A204.1 (cell line): ENCODE data around the gene GSK3B.
A peak's percentile ranks its signal among the peaks of the same experiment; 100 is the strongest.
"Not testable (repeated sequence)": the region's sequence is repeated elsewhere in the genome, so short reads cannot be mapped to it uniquely, and the experiment has no call there.

Experiments
- FAIRE-seq: peaks from 2 replicates; lab custom pipeline; 2012; peaks lifted over from hg19 to GRCh38; lab: Jason Lieb, UNC

GSK3B gene

DNA sequence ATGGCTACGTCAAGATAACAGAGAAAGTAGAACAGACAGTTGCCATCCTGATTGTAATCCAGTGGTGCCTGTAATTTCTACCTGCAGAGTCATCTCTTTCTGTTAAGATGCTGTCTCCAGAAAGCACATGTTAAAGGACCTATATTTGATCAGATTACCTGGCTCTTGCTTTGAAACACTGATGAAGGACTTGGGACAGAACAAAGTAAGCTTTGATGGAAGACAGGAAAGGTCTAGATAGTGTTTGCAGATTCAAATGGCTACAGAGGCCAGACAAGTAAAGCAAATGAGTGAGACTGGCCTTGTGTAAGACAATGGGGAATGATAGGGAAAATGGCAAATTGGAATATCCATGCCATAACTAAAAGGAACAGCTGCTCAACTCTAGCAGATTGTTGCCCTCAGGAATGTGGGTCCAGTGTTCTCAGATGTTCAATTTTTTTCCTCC is 1.8 kb upstream of the GSK3B start:
- FAIRE-seq: no peak

DNA sequence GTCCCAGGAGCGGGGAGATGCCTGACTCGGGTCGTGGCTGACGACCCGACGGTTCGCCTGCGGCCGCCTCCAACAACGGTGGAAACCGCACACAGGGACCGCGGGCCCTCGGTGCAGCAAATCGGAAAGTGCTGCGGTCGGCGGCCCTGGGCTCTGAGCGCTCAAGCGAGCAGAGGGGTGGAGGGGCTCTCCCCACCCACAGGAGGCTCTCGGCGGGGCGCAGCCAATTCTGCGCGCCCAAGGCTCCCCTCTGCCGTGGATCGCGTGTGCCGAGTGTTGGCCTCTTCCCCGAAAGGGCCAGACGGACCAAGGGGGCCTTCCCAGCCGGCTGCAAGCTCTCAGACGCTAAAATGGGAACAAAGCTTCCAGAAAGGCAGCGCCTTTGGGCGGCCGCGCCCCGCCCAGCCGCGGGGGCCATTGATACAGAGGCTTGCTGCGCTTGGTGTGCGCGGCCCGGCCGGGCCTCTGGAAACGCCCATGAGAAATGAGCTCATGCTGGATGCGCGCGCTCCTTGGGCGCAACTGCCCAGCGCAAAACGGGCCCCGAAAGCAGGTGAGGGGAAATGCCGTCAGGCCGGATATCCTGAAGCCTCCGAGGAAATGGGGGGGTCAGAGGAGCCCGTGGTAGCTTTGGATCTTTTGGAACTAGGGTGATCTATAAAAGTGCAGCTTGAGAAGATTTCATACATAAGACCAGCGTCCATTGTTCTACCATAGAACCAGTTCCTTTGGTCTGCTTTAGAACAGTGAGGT is 1.2 kb upstream of the GSK3B start:
- FAIRE-seq: peak; percentile 74

DNA sequence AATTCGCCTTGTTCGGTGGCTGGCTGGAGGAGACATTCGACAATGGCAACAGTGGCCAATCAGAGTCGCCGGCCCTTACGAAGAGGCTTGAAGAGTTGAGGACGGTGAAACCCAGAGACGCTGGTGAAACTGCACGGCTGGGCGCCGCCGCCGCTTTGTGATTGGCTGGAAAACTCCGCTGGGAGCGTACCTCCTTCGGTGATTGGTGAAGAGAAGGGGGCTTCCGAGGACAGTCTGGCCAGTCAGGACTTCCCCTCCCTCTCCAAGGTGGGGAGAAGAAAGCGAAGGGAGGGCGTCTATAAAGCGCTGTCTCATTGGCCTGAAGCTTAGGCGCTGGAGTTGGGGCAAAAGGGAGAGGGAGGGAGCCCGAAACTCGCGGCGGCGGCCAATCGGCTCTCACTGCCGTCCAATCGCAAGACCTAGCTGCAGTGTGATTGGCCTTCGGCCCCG is 554 bp upstream of the GSK3B start:
- peak; percentile 100 for FAIRE-seq

DNA sequence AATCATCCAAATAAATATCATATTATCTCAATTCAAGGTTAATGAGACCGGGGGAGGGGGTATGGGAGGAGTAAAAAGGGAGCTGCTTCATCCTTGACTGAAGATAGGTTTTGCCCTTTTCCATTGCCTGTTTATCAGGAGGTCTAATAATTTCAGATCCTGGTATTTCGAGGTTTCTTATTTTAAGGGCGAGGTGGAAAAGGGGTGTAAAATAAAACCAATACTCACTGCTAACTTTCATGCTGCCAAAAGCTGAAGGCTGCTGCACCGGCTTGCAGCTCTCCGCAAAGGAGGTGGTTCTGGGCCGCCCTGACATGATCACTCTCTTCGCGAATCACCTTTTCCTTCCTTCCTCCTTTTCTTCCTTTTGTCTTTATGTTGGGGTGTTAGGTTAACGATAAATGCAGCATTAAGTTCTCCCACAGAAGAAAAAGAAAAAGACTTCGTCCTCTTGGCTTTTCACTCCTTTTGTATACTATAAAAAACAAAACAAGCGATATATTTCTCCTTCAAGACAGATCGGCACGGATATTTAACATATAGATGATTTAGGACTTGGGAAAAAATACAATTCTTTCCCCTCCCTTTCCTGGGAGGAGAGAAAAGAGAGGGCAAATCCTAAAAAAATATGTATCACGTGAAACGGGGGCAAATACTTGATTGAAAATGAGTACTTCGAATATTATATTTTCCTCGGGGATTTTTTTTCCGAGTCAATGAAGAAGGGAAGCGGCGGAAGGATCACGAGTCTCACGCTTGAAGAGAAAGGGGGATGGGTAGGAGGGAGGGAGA is 932 bp downstream of the GSK3B start:
- FAIRE-seq: no peak

DNA sequence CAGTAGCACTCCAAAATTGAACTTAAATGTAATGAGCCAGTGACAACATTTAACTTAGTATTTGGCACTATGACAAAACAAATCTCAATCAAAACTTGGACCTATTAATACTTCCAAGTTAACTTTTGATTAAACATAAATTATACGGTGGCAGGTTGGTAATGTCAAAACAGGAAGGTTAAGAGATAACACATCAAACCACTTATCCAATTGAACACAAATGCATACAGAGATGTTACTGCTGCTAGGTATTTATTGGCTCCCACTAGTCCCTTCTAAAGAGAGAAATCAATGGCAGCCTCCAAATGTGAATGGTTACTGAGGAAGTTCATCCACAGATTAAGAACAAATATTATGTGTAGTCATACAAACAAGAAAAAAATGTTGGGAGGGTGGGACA is 1.8 kb downstream of the GSK3B start:
- no peak for FAIRE-seq

DNA sequence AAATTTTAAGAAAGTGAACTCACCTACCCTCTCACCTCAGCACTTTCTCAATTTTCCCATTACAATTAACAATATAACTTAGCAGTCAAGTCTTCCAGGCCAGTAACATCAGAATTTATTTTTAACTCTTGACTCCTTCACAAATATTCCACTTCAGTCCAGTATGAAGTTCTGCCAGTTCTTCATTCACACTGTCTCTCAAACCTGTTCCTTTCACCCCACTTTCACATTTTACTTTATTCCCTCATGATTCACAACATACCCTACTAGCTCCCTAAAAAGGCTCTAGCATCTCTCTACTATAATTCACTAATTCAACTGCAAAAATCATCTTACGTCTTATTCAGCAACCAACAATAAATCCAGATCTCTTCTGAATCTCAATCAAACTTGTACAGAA is 3.8 kb downstream of the GSK3B start:
- FAIRE-seq: no peak

DNA sequence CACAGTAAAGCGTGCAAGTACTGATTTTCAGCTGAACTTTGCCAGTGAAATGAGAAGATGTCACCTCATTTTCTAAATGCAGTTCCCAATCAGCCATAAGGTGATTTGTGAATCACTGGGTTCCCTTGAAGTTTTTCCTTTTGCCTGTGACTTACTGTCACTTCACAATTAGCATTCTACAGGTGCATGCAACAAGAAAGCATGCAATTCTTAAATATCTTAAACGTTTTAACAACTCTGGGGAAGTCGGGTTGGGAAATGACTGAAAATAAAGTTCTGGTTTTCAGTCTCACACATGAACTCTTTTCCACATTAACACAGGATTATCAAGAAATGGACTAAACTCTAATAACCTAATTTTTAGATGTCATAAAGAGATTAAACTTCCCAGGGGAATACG is 5.2 kb downstream of the GSK3B start:
- no peak for FAIRE-seq

DNA sequence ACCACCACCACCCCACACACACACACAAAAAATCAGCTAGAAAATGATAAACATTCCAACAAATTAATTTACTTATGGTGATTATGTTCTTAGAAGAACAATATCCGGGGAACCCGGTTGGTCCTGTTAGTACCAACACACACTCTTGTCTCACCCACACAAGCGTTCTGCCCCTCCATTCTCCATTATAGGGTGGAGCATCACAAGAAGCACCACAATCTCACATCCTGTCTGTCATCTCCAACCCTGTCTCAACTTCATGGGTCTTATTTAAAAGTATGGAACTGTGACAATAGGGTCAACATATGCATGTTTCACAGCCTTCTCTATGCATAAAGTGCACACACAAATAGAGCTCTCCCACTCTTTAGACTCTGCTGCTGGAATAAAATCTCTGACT is 5.6 kb downstream of the GSK3B start:
- no peak for FAIRE-seq

DNA sequence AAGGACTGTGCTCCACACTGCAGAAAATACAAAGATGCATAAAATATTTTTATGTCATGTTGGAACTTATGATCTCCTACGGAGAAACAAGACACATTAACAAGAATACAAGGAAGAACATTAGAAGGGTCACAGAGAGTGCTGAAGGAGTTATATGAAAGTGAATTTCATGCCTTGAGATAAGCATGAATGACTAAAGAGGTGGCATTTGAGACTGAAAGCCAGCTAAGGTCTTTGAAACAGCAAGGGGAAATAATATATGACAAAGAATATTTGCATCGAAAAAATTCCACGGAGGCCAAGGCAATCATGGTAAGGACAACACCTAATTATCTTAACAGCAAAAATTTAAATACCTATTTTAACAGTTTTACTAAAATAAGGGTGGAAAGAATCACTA is 12.5 kb downstream of the GSK3B start:
- FAIRE-seq: no peak

DNA sequence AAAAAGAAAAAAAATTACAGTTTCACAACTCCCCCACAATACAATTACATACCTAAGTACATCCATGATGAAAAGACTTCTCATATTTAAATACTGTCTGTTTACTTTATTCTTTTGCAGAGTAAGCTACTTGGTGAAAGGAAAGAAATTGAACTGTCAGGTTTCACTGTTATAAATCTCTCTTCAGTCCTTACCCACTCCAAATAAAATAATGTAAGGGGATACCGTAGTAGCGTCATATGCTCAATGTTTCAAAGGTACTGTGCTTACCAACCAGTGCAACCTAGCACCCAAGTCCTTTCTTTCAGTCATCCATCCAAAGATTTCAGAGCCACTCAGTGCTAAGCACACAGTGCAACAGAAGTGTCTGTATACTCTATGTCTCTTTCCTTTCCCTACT is 13.4 kb downstream of the GSK3B start:
- no peak for FAIRE-seq

DNA sequence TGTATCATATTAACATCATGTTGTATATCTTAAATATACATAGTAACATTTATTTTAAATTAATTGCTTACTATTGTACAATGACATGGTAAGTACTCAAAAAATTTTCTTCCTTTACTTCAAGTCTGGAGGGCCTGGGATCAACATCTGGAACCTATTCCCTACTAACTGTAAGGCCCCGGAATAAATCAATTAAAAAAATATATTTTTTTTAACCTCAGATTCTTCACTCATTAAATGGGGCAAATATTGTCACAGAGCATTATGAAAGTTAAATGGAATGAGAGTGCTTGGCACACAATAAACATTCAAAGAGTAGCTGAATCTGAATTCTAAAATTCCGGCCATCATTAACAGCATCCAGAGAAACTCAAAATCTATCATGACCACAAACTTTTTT is 16.5 kb downstream of the GSK3B start:
- no peak for FAIRE-seq

DNA sequence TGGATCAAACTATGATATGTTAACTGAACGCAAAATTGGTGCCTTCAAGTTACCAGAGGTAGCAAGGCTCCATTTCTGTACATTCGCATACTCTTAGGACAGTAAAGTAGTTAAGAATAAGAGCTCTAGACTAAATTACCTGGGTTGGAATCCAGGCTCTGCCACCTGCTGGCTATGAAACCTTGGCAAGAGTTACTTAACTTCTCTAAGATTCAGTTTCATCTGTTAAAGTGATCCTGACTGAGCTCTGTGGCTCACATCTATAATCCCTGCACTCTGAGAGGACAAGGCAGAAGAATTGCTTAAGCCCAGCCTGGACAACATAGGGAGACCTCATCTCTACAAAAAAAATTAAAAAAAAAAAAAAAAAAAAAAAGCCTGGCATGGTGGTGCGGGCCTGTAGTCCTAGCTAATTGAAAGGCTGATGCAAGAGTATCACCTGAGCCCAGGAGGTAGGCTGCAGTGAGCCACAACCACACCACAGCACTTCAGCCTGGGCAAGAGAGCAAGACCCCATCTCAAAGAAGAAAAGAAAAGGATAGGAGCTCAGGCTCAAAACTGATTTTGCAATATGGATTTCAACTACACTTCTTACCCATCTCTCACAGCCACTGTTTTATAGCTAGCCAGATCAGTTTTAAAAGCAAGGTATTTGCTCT is 21.3 kb downstream of the GSK3B start:
- FAIRE-seq: no peak

DNA sequence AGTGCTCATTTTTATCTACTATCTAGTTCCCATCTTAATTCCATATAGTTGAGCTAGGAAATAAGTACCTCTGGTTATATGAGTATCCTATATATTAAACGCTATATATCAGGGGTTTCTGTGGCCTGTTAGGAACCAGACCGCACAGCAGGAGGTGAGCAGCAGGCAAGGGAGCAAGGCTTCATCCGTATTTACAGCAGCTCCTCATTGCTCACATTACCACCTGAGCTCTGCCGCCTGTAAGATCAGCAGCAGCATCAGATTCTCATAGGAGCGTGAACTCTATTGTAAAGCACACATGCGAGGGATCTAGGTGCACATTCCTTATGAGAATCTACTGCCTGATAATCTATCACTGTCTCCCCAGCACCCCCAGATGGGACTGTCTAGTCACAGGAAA is 23.0 kb downstream of the GSK3B start:
- FAIRE-seq: no peak

DNA sequence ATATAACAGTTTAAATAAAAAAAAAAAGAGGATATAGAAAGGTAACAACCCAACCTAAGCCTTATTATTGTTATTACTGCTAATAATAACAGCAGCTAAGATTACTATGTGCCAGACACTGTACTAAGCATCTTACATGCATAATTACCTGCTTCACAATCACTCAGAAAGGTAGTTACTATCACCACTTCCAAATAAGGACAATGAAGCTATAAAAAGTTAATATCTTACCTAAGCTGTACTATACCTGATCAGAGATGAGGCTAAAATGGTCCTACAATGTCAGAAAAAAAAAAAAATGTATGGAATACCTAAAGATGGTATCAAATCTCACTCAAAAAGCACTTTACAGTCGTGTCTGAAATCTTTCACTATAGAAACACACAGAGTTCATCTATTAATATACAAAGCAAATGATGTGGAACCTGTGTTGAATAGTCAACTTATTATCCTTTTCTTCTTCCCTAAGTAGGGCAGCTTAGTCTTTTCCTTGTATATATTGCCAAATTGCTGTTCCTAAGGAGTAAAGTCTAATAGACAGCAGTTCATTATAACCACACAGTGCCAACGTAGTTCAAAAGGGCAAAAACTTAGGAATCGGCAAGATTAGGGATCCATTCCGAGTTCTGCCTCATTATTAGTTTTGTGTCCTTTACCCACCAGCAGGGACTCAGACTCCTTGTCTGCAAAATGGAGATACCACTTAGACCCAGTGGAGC is 23.8 kb downstream of the GSK3B start:
- no peak for FAIRE-seq

DNA sequence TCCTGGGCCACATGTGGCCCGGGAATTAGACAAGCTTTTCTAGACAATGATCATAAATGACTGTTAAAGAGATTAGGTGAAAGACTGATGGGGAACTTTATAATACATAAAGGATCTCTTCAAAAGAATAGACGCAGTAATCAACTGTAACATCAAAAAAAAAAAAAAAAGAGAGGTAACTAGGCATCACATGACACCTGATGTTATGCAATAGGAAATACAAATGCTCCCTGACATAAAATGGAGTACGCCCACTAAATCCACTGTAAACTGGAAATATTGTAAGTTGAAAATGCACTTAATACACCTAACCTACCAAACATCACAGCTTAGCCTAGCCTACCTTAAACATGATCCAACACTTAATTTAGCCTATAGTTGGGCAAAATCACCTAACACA is 27.2 kb downstream of the GSK3B start:
- no peak for FAIRE-seq

DNA sequence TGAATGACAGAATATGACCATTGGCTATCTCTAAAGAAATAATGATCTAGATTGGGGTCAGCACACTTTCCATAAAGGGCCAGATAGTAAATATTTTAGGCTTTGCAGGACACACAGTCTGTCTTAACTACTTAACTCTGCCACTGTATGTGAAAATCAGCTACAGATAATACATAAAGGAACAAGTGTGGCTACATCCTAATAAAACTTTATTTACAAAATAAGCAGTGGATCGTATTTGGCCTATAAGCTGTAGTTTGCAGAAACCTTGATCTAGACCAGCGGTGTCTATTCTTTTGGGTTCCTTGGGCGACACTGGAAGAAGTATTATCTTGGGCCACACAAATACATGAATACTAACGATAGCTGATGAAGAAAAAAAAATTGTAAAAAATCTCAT is 27.6 kb downstream of the GSK3B start:
- FAIRE-seq: no peak

DNA sequence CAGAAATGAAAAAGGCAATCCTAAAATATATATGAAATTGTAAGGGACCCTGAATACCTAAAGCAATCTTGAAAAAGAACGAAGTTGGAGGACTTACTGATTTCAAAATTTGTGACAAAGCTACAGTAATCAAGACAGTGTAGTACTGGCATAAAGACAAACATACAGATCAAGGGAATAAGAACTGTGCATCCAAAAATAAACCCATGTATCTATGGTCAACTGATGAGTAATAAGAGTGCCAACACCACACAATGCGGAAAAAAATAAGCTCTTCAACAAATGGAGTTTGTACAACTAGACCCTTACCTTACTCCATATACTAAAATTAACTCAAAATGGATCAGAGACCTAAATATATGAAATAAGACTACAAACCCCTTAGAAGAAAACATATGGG is 29.6 kb downstream of the GSK3B start:
- FAIRE-seq: no peak

DNA sequence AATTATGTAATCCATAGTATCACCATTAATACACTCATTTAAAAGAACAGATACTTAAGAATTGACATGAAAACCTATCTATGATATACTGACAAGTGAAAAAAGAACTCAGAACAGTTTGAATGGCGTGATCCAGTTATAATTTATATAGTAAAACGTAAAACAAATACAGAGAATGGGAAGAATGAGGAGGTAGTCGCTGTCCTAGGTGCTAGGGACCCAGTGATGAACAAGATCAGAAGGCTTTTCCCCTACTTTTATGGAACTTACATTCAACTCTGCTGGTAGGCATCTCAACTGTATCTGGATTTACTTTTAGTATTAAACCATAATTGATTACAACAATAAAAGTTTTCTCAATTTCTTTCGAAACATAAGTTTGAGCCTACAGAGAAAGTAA is 31.8 kb downstream of the GSK3B start:
- FAIRE-seq: no peak

DNA sequence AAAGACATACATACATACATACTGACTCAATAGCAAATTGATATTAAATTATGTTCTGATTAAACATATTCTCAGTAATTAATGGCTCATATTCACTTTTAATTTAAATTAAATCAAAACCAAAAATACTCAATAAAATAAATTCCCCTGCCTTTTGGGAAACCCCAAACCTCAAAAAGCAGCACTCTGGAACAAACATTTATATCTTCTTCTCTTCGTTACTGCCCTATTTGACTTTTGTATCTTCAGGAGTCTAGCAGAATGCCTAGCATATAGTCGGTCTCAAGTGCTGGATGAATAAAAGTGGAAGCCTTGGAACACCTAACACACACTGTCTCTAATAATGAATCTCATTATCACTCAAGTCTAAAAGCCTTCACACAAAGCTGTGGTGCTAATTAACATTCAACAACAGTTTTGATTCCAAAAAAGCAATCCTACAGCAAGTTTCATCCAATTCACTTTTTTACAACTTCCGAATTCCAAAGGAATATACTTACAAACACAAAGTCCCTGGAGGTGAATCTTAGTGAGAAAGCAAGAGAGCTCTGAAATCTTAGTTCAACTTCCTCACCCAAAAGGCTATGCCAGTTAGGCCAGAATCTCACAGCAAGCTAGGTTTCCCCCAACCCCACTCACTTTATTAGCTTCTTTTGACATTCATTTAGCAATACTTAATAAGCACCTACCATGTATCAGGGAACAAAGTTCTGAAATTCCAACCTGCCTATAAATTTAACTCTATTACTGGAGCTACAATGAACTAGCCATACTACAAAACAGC is 35.0 kb downstream of the GSK3B start:
- no peak for FAIRE-seq

DNA sequence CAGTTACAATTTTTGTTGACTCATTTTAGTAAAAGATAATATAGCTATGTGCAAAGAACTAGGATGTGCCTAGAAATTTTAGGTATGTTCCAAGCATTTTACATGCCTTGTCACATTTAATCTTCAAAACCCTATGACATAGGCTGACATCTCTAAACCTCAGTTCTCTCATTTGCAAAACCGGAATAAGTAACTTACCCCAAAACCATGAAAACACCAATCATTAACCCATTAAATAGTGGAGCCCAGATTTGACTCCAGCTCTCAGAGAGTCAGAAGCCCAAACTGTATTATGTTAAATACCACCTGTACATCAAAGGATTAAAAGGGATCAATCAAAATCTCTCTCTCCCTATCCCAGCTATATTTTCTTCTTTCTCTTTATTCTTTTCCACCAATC is 36.6 kb downstream of the GSK3B start:
- no peak for FAIRE-seq

DNA sequence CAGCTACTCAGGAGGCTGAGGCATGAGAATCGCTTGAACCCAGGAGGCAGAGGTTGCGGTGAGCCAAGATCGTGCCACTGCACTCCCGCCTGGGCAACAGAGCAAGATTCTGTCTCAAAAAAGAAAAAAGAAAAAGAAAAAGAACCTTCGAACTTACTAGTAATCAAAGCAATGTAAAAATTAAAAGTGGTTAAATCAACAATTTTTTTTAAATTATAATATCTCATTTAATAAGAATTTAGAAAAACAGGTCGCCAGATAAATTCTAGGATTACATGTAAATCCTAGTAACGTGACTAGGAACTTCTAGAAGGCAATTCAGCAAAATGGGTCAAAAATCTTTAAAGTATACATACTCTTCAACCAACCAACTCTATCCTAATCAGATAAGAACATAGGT is 37.2 kb downstream of the GSK3B start:
- no peak for FAIRE-seq

DNA sequence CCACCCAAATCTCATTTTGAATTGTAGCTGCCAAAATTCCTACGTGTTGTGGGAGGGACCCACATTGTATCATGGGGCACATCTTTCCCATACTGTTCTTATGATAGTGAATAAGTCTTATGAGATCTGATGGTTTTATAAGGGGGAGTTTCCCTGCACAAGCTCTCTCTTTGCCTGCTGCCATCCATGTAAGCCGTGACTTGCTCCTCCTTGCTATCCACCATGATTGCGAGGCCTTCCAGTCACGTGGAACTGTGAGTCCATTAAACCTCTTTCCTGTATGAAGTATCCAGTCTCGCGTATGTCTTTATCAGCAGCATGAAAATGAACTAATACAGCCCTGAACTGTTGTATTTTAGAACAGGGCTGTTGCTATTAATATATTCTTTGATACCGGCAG is 40.6 kb downstream of the GSK3B start:
- not testable (repeated sequence) for FAIRE-seq
